Parathyroid adenoma (tissue), 2 donors: ENCODE measurements around the gene NCF4.

Experiments used
- H2AFZ ChIP-seq: fragments of 300-600 bp; sonication (generic); one replicate; pipeline ENCODE4 v1.7.0; 2017; ENCODE audit warnings: antibody characterized with exemption, mild to moderate bottlenecking
- H3K27ac ChIP-seq: fragments of 300-600 bp; sonication (generic); one replicate; pipeline ENCODE4 v1.7.0; 2017
- H3K27me3 ChIP-seq: fragments of 300-600 bp; sonication (generic); one replicate; pipeline ENCODE4 v1.7.0; 2017; ENCODE audit warnings: low read length; ENCODE audit not compliant: control insufficient read depth, insufficient read depth
- H3K36me3 ChIP-seq: fragments of 300-600 bp; sonication (generic); one replicate; pipeline ENCODE4 v1.7.0; 2017; ENCODE audit warnings: low read length; ENCODE audit not compliant: control insufficient read depth, insufficient read depth
- H3K4me1 ChIP-seq: fragments of 300-600 bp; sonication (generic); one replicate; pipeline ENCODE4 v1.7.0; 2017; ENCODE audit warnings: control low read depth
- H3K4me2 ChIP-seq: fragments of 300-600 bp; sonication (generic); one replicate; pipeline ENCODE4 v1.7.0; 2017; ENCODE audit warnings: low read length
- H3K4me3 ChIP-seq: fragments of 300-600 bp; sonication (generic); one replicate; pipeline ENCODE4 v1.7.0; 2017; ENCODE audit warnings: low read depth, low read length
- H3K79me2 ChIP-seq: fragments of 300-600 bp; sonication (generic); one replicate; pipeline ENCODE4 v1.7.0; 2017; ENCODE audit warnings: control low read depth
- H3K9ac ChIP-seq: fragments of 300-600 bp; sonication (generic); one replicate; pipeline ENCODE4 v1.7.0; 2017; ENCODE audit warnings: mild to moderate bottlenecking
- H3K9me3 ChIP-seq: fragments of 300-600 bp; sonication (generic); one replicate; pipeline ENCODE4 v1.7.0; 2017; ENCODE audit warnings: low read length; ENCODE audit not compliant: control insufficient read depth
- CTCF ChIP-seq: fragments of 300-600 bp; sonication (generic); IDR thresholded peaks from one replicate; pipeline ENCODE4 v1.7.0; 2017; ENCODE audit warnings: antibody characterized with exemption, mild to moderate bottlenecking
- donor health status: primary hyperparathyroidism.

The NCF4 gene

GRCh38 chr22:36833073-36833472, 27.7 kb upstream of the NCF4 start:
- Histone ChIP-seq H3K4me1 (no peaks in the 10 kb centered on the region), H3K79me2 (no peaks in the 10 kb centered on the region), H3K36me3 (no peaks in the 10 kb centered on the region), H3K27ac (no peak overlapping the region), H3K4me2 (no peak overlapping the region), H3K9me3 (no peaks in the 10 kb centered on the region), H2AFZ (no peak overlapping the region), H3K27me3 (no peaks in the 10 kb centered on the region), H3K9ac (no peak overlapping the region), H3K4me3 (no peak overlapping the region)
- TF ChIP-seq CTCF: no peak

GRCh38 chr22:36835903-36836302, 24.9 kb upstream of the NCF4 start:
- Histone ChIP-seq H3K4me1 (no peaks in the 10 kb centered on the region), H3K9ac (no peak overlapping the region), H3K79me2 (no peaks in the 10 kb centered on the region), H3K27me3 (no peaks in the 10 kb centered on the region), H3K4me3 (no peak overlapping the region), H3K36me3 (no peaks in the 10 kb centered on the region), H3K27ac (no peak overlapping the region), H3K9me3 (no peaks in the 10 kb centered on the region), H3K4me2 (no peak overlapping the region), H2AFZ (no peak overlapping the region)
- no peak for TF ChIP-seq CTCF

- H3K79me2 ChIP-seq: no peaks in the 10 kb centered on the region
- no peak overlapping the region for H3K9ac ChIP-seq
- no peak overlapping the region for H3K4me2 ChIP-seq
- TF ChIP-seq CTCF: no peak
- H3K27ac ChIP-seq: no peak overlapping the region
- no peak overlapping the region for H2AFZ ChIP-seq
- H3K36me3 ChIP-seq: no peaks in the 10 kb centered on the region
- H3K27me3 ChIP-seq: no peaks in the 10 kb centered on the region
- no peaks in the 10 kb centered on the region for H3K9me3 ChIP-seq
- no peaks in the 10 kb centered on the region for H3K4me1 ChIP-seq
- no peak overlapping the region for H3K4me3 ChIP-seq
These were observed 22.4 kb upstream of the NCF4 start for GRCh38 chr22:36838119-36839030.

- Histone ChIP-seq H3K27me3 (no peaks in the 10 kb centered on the region), H3K4me3 (no peak overlapping the region), H3K4me1 (no peaks in the 10 kb centered on the region), H3K79me2 (no peaks in the 10 kb centered on the region), H3K9ac (no peak overlapping the region), H2AFZ (no peak overlapping the region), H3K9me3 (no peaks in the 10 kb centered on the region), H3K4me2 (no peak overlapping the region), H3K27ac (no peak overlapping the region), H3K36me3 (no peaks in the 10 kb centered on the region)
- no peak for TF ChIP-seq CTCF
These were observed 21.3 kb upstream of the NCF4 start for GRCh38 chr22:36839356-36840073.
